GDM1 (cell line): ENCODE measurements around the gene ZCWPW1.
A peak's percentile ranks its signal among the peaks of the same experiment; 100 is the strongest.
"Not testable (repeated sequence)": the region's sequence is repeated elsewhere in the genome, so short reads cannot be mapped to it uniquely, and the experiment has no call there.

Source experiments
- DNase-seq: peaks from one replicate; lab custom pipeline; 2025; lab: John Stamatoyannopoulos, UW

The ZCWPW1 gene

GRCh38 chr7:100372694-100373093, 55.8 kb downstream of the ZCWPW1 start:
- no peak for DNase-seq

- no peak for DNase-seq
These were observed 56.2 kb downstream of the ZCWPW1 start for GRCh38 chr7:100372256-100372655.

- no peak for DNase-seq
These were observed 56.8 kb downstream of the ZCWPW1 start for GRCh38 chr7:100371561-100372171.

GRCh38 chr7:100370746-100371145, 57.8 kb downstream of the ZCWPW1 start:
- no peak for DNase-seq

- DNase-seq, result no peak
These were observed 58.2 kb downstream of the ZCWPW1 start for GRCh38 chr7:100370303-100370702.

- peak; percentile 88 for DNase-seq
These were observed 59.4 kb downstream of the ZCWPW1 start for GRCh38 chr7:100369105-100369504.

- no peak for DNase-seq
These were observed 60.6 kb downstream of the ZCWPW1 start for GRCh38 chr7:100367676-100368613.

- no peak for DNase-seq
These were observed 61.3 kb downstream of the ZCWPW1 start for GRCh38 chr7:100367251-100367620.

GRCh38 chr7:100366411-100367250, 61.9 kb downstream of the ZCWPW1 start:
- DNase-seq, result peak; percentile 29

- DNase-seq, result not testable (repeated sequence)
These were observed 62.5 kb downstream of the ZCWPW1 start for GRCh38 chr7:100365998-100366367.

- DNase-seq, result no peak
These were observed 64.0 kb downstream of the ZCWPW1 start for GRCh38 chr7:100364480-100364879.

- not testable (repeated sequence) for DNase-seq
These were observed 64.7 kb downstream of the ZCWPW1 start for GRCh38 chr7:100363797-100364196.

GRCh38 chr7:100363098-100363497, 65.4 kb downstream of the ZCWPW1 start:
- DNase-seq, result no peak

GRCh38 chr7:100360135-100360854, 68.2 kb downstream of the ZCWPW1 start:
- no peak for DNase-seq

- no peak for DNase-seq
These were observed 69.7 kb downstream of the ZCWPW1 start for GRCh38 chr7:100358857-100359212.

- no peak for DNase-seq
These were observed 70.3 kb downstream of the ZCWPW1 start, which contains the start of gene PILRB for GRCh38 chr7:100358027-100358856. Gene PILRB, plus strand, starts transcription at chr7:100358117. Its CDS starts 186 bp downstream, at chr7:100358303.

- no peak for DNase-seq
These were observed 71.4 kb downstream of the ZCWPW1 start for GRCh38 chr7:100357131-100357561.

GRCh38 chr7:100356416-100357068, 72.0 kb downstream of the ZCWPW1 start:
- DNase-seq, result no peak

GRCh38 chr7:100353685-100354330, 74.7 kb downstream of the ZCWPW1 start:
- no peak for DNase-seq
